HEK293 (cell line): ENCODE data around the gene SRBD1.

ENCODE experiments used
- CTCF ChIA-PET: fragments of 350-600 bp; formaldehyde crosslinking; extraction: SDS; loops from one replicate; lab custom pipeline; 2021; ENCODE audit warnings: antibody characterized with exemption; lab: Yijun Ruan, JAX
- POLR2A ChIA-PET: fragments of 300-600 bp; formaldehyde crosslinking; extraction: SDS; loops from one replicate; lab custom pipeline; 2020; ENCODE audit warnings: antibody characterized with exemption, inconsistent platforms; lab: Yijun Ruan, JAX
- H3K27ac ChIP-seq: fragments of 200-500 bp; sonication (Bioruptor generic); 2 replicates; pipeline ENCODE4 v1.5.1; 2014; ENCODE audit warnings: low read depth, low read length, control low read depth, inconsistent platforms; ENCODE audit errors: extremely low read depth
- H3K36me3 ChIP-seq, 2 experiments: fragments of 200-500 bp in 1 of 2; sonication (Bioruptor generic) in 1 of 2; 1 replicate in 1 of 2; 2 replicates in 1 of 2; pipeline ENCODE4 v1.5.1; 2014 to 2017; ENCODE audit warnings: inconsistent platforms in 2 of 2, low read length in 2 of 2; ENCODE audit not compliant: control insufficient read depth in 2 of 2, insufficient read depth in 1 of 2
- H3K4me1 ChIP-seq: fragments of 200-500 bp; sonication (Bioruptor generic); 2 replicates; pipeline ENCODE4 v1.5.1; 2014; ENCODE audit warnings: mild to moderate bottlenecking, low read length, inconsistent platforms; ENCODE audit not compliant: control insufficient read depth, insufficient read depth
- H3K4me3 ChIP-seq: 2 replicates; pipeline ENCODE4 v1.5.1; 2011; ENCODE audit warnings: low read depth, mild to moderate bottlenecking, control low read depth, low read length, moderate library complexity
- H3K9me3 ChIP-seq: fragments of 200-500 bp; sonication (Bioruptor generic); 2 replicates; pipeline ENCODE4 v1.5.1; 2014; ENCODE audit warnings: low read depth, low read length, inconsistent platforms; ENCODE audit not compliant: control insufficient read depth, insufficient read depth
- EGR2 ChIP-seq: fragments of 450-650 bp; formaldehyde crosslinking; IDR thresholded peaks from 2 replicates; pipeline ENCODE4 v1.5.1; 2016; ENCODE audit warnings: low read depth, missing biosample characterization, missing genetic modification characterization
- KLF16 ChIP-seq: fragments of 450-650 bp; formaldehyde crosslinking; IDR thresholded peaks from 2 replicates; pipeline ENCODE4 v1.5.1; 2017; ENCODE audit warnings: missing biosample characterization, missing genetic modification characterization
- KLF17 ChIP-seq: fragments of 450-650 bp; formaldehyde crosslinking; IDR thresholded peaks from 2 replicates; pipeline ENCODE4 v1.5.1; 2016; ENCODE audit warnings: missing biosample characterization, missing genetic modification characterization
- PRDM4 ChIP-seq: fragments of 450-650 bp; formaldehyde crosslinking; IDR thresholded peaks from 2 replicates; pipeline ENCODE4 v1.5.1; 2017; ENCODE audit warnings: missing biosample characterization, missing genetic modification characterization
- PRDM6 ChIP-seq: fragments of 450-650 bp; formaldehyde crosslinking; IDR thresholded peaks from 2 replicates; pipeline ENCODE4 v1.5.1; 2017; ENCODE audit warnings: missing biosample characterization, missing genetic modification characterization
- TRIM28 ChIP-seq: IDR thresholded peaks from 2 replicates; pipeline ENCODE4 v1.6.1; 2011; ENCODE audit warnings: low read length, control low read depth, borderline replicate concordance
- ZBTB11 ChIP-seq: fragments of 450-650 bp; formaldehyde crosslinking; conservative IDR thresholded peaks from 2 replicates; pipeline ENCODE4 v1.5.1; 2016; ENCODE audit warnings: low read depth, missing biosample characterization, missing genetic modification characterization
- ZBTB17 ChIP-seq: fragments of 450-650 bp; formaldehyde crosslinking; IDR thresholded peaks from 2 replicates; pipeline ENCODE4 v1.5.1; 2016; ENCODE audit warnings: missing biosample characterization, missing genetic modification characterization
- ZNF175 ChIP-seq: fragments of 450-650 bp; formaldehyde crosslinking; IDR thresholded peaks from 2 replicates; pipeline ENCODE4 v1.5.1; 2016; ENCODE audit warnings: missing biosample characterization, missing genetic modification characterization
- ZNF214 ChIP-seq: fragments of 450-650 bp; formaldehyde crosslinking; IDR thresholded peaks from 2 replicates; pipeline ENCODE4 v1.5.1; 2017; ENCODE audit warnings: missing biosample characterization, mild to moderate bottlenecking, missing genetic modification characterization, borderline replicate concordance
- ZNF239 ChIP-seq: fragments of 450-650 bp; formaldehyde crosslinking; IDR thresholded peaks from 2 replicates; pipeline ENCODE4 v1.5.1; 2016; ENCODE audit warnings: missing biosample characterization, missing genetic modification characterization
- ZNF266 ChIP-seq: fragments of 450-650 bp; formaldehyde crosslinking; IDR thresholded peaks from 2 replicates; pipeline ENCODE4 v1.5.1; 2016; ENCODE audit warnings: missing biosample characterization, missing genetic modification characterization, low read depth
- ZNF274 ChIP-seq, 2 experiments: fragments of 200-500 bp in 1 of 2; fragments of 450-650 bp in 1 of 2; sonication (Bioruptor generic) in 1 of 2; formaldehyde crosslinking in 1 of 2; IDR thresholded peaks; 2 replicates each; pipeline versions ENCODE4 v1.5.1 to v1.6.1; 2014 to 2016; ENCODE audit warnings: borderline replicate concordance in 1 of 2, inconsistent platforms in 1 of 2, low read length in 1 of 2, missing biosample characterization in 1 of 2, missing genetic modification characterization in 1 of 2
- ZNF311 ChIP-seq: fragments of 450-650 bp; formaldehyde crosslinking; IDR thresholded peaks from 2 replicates; pipeline ENCODE4 v1.5.1; 2017; ENCODE audit warnings: missing biosample characterization, missing genetic modification characterization, borderline replicate concordance
- ZNF324 ChIP-seq: fragments of 450-650 bp; formaldehyde crosslinking; IDR thresholded peaks from 2 replicates; pipeline ENCODE4 v1.5.1; 2016; ENCODE audit warnings: missing biosample characterization, missing genetic modification characterization
- ZNF335 ChIP-seq: fragments of 450-650 bp; formaldehyde crosslinking; conservative IDR thresholded peaks from 2 replicates; pipeline ENCODE4 v1.5.1; 2016; ENCODE audit warnings: missing biosample characterization, missing genetic modification characterization
- ZNF366 ChIP-seq: fragments of 450-650 bp; formaldehyde crosslinking; conservative IDR thresholded peaks from 2 replicates; pipeline ENCODE4 v1.5.1; 2016; ENCODE audit warnings: missing biosample characterization, missing genetic modification characterization
- ZNF416 ChIP-seq: fragments of 450-650 bp; formaldehyde crosslinking; IDR thresholded peaks from 2 replicates; pipeline ENCODE4 v1.5.1; 2016; ENCODE audit warnings: missing biosample characterization, missing genetic modification characterization
- ZNF529 ChIP-seq: fragments of 450-650 bp; formaldehyde crosslinking; IDR thresholded peaks from 2 replicates; pipeline ENCODE4 v1.5.1; 2017; ENCODE audit warnings: missing genetic modification characterization, missing biosample characterization; ENCODE audit not compliant: insufficient replicate concordance
- ZNF561 ChIP-seq: fragments of 450-650 bp; IDR thresholded peaks from 2 replicates; pipeline ENCODE4 v1.5.1; 2018; ENCODE audit warnings: missing biosample characterization, missing genetic modification characterization, borderline replicate concordance
- ZNF596 ChIP-seq: fragments of 450-650 bp; IDR thresholded peaks from 2 replicates; pipeline ENCODE4 v1.5.0; 2018; ENCODE audit warnings: missing biosample characterization, mild to moderate bottlenecking, missing genetic modification characterization, moderate library complexity
- ZNF621 ChIP-seq: fragments of 450-650 bp; formaldehyde crosslinking; IDR thresholded peaks from 2 replicates; pipeline ENCODE4 v1.5.1; 2017; ENCODE audit warnings: missing biosample characterization, missing genetic modification characterization

SRBD1 gene

GRCh38 chr2:45614871-45615415 is 3.9 kb upstream of the SRBD1 start:
- TF ChIP-seq ZNF561 (tag by site-specific recombination) (no peak), ZNF335 (tag by site-specific recombination) (peak; percentile 51), ZNF366 (tag by site-specific recombination) (no peak), KLF16 (tag by site-specific recombination) (no peak), ZBTB17 (tag by site-specific recombination) (peak; percentile 82)
- H3K4me1 ChIP-seq: peaks cover 22% of the 10 kb centered on the region
- POLR2A ChIA-PET: interaction anchor here (0.7 kb wide), 1 partner anchor 39 kb away, joined by 3 read pairs; no protein-coding TSS in a partner anchor

GRCh38 chr2:45614330-45614729 is 3.3 kb upstream of the SRBD1 start:
- Histone ChIP-seq H3K36me3 (no peaks in the 10 kb centered on the region), H3K4me3 (no peak overlapping the region), H3K9me3 (no peaks in the 10 kb centered on the region), H3K4me1 (peaks cover 25% of the 10 kb centered on the region), H3K27ac (no peak overlapping the region)
- CTCF ChIA-PET: no interaction called here
- no peak for TF ChIP-seq ZNF239 (tag by site-specific recombination)
- no peak for TF ChIP-seq ZNF274 (IDR thresholded peaks at IDR 0.05; ENCODE audit: low read length)
- no peak for TF ChIP-seq ZNF274 (tag by site-specific recombination; IDR thresholded peaks at IDR 0.05; ENCODE audit: borderline replicate concordance)
- no peak for TF ChIP-seq TRIM28
- no peak for TF ChIP-seq ZBTB11 (tag by site-specific recombination)
- no peak for TF ChIP-seq ZNF366 (tag by site-specific recombination)
- TF ChIP-seq ZNF416 (tag by site-specific recombination): no peak
- no peak for TF ChIP-seq ZNF324 (tag by site-specific recombination)
- TF ChIP-seq ZNF596 (tag by site-specific recombination): no peak
- TF ChIP-seq ZNF529 (tag by site-specific recombination): no peak
- TF ChIP-seq ZNF311 (tag by site-specific recombination): no peak
- TF ChIP-seq ZNF621 (tag by site-specific recombination): no peak
- no peak for TF ChIP-seq ZNF266 (tag by site-specific recombination)
- TF ChIP-seq, all 188 proteins: peak for 0
- POLR2A ChIA-PET: no interaction called here

More at GRCh38 chr2:45614871-45615415, 3.9 kb upstream of the SRBD1 start:
- Histone ChIP-seq H3K27ac (no peak overlapping the region), H3K36me3 (no peaks in the 10 kb centered on the region), H3K4me3 (no peak overlapping the region), H3K9me3 (no peaks in the 10 kb centered on the region)
- CTCF ChIA-PET: no interaction called here

GRCh38 chr2:45612731-45613130 is 1.7 kb upstream of the SRBD1 start:
- POLR2A ChIA-PET: no interaction called here
- Histone ChIP-seq H3K4me3 (no peak overlapping the region), H3K36me3 (no peaks in the 10 kb centered on the region), H3K4me1 (peaks cover 25% of the 10 kb centered on the region), H3K27ac (no peak overlapping the region), H3K9me3 (no peaks in the 10 kb centered on the region)
- CTCF ChIA-PET: interaction anchor here (0.7 kb wide), 1 partner anchor 12 kb away, joined by 3 read pairs; no protein-coding TSS in a partner anchor
- TF ChIP-seq PRDM6 (tag by site-specific recombination): peak; percentile 52; the same call in 1 of the 2 replicates
- no peak for TF ChIP-seq ZNF175 (tag by site-specific recombination)
- TF ChIP-seq KLF17 (tag by site-specific recombination): no peak
- TF ChIP-seq ZNF335 (tag by site-specific recombination): 0 out of 2 replicates have a peak, but pooled peaks have one; percentile 29
- TF ChIP-seq ZNF214 (tag by site-specific recombination): no peak
- TF ChIP-seq EGR2 (tag by site-specific recombination): no peak
- TF ChIP-seq ZNF366 (tag by site-specific recombination): no peak
- no peak for TF ChIP-seq PRDM4 (tag by site-specific recombination)
